Measurements from ENCODE around the gene SMCO3. TPM values are rescaled to one million over a fixed set of nuclear protein-coding genes. Genes with fewer than 3 reads are reported as not detected.

SMCO3 gene
- total and polyA plus RNA-seq, 2 of the 13 experiments (the other 11 are each of a cell fraction or from before 2014, with no cell fraction given): 0.29 to 0.42 TPM

- no peak for TF ChIP-seq TRIM22 (IDR thresholded peaks at IDR 0.05)
- TF ChIP-seq SP4 (CRISPR knock-in tag; IDR thresholded peaks at IDR 0.05): no peak
- no peak for TF ChIP-seq FIP1L1 (IDR thresholded peaks at IDR 0.05; ENCODE audit: borderline replicate concordance, insufficient read depth, low read depth, low read length)
- TF ChIP-seq BCL3 (CRISPR knock-in tag; IDR thresholded peaks at IDR 0.05): no peak
- TF ChIP-seq ZNF572 (CRISPR knock-in tag; IDR thresholded peaks at IDR 0.05): peak; percentile 57; the same call in 1 of the 2 replicates
- TF ChIP-seq ISL2 (CRISPR knock-in tag; IDR thresholded peaks at IDR 0.05): no peak
- no peak for TF ChIP-seq ZBTB34 (CRISPR knock-in tag; IDR thresholded peaks at IDR 0.05)
- no peak for TF ChIP-seq ZNF136 (CRISPR knock-in tag; IDR thresholded peaks at IDR 0.05; ENCODE audit: low read depth)
- no peak for TF ChIP-seq ZNF432 (CRISPR knock-in tag; IDR thresholded peaks at IDR 0.05; ENCODE audit: borderline replicate concordance)
- no peak; the same call in 1 of the 2 replicates for TF ChIP-seq ZNF205 (CRISPR knock-in tag; IDR thresholded peaks at IDR 0.05)
- no peak for TF ChIP-seq NCOA2 (CRISPR knock-in tag; IDR thresholded peaks at IDR 0.05)
- no peak for TF ChIP-seq ZNF484 (CRISPR knock-in tag; IDR thresholded peaks at IDR 0.05; ENCODE audit: borderline replicate concordance, low read depth)
- TF ChIP-seq ZNF772 (CRISPR knock-in tag; IDR thresholded peaks at IDR 0.05): no peak
- TF ChIP-seq ZNF709 (CRISPR knock-in tag; IDR thresholded peaks at IDR 0.05): no peak
- TF ChIP-seq KAT2B (IDR thresholded peaks at IDR 0.05; ENCODE audit: borderline replicate concordance, low read depth, low read length): no peak
- TF ChIP-seq TP53 (CRISPR knock-in tag; conservative IDR thresholded peaks at IDR 0.05): no peak
- TF ChIP-seq ZNF281 (CRISPR knock-in tag; IDR thresholded peaks at IDR 0.05; ENCODE audit: borderline replicate concordance): no peak
- 0 out of 2 replicates have a peak, but pooled peaks have one; percentile 32 for TF ChIP-seq MTERF4 (CRISPR knock-in tag; IDR thresholded peaks at IDR 0.05)
- TF ChIP-seq ZNF678 (CRISPR knock-in tag; IDR thresholded peaks at IDR 0.05): no peak
- no peak for TF ChIP-seq ZNF773 (CRISPR knock-in tag; IDR thresholded peaks at IDR 0.05; ENCODE audit: borderline replicate concordance)
- no peak for TF ChIP-seq ZNF441 (CRISPR knock-in tag; IDR thresholded peaks at IDR 0.05; ENCODE audit: borderline replicate concordance)
- no peak for TF ChIP-seq SMARCC2 (IDR thresholded peaks at IDR 0.05)
Measured at GRCh38 chr12:14803011-14803829, 10.8 kb downstream of the SMCO3 start, which contains the start of the genes C12orf60 and WBP11 (continued).
